PC-9 (cell line): ENCODE results near the gene MRPS18B. TPM values are rescaled to one million over a fixed set of nuclear protein-coding genes. Genes with fewer than 3 reads are reported as not detected.

ENCODE experiments used
- BruUV-seq: library from RNA; stranded (reverse); fragments of 400-500 nt; replicated peaks from 2 replicates; lab custom pipeline; 2021; lab: Mats Ljungman, UMichigan
- CTCF ChIA-PET: fragments of 300-600 bp; sonication (Branson Sonifier 250); formaldehyde crosslinking; loops from one replicate; lab custom pipeline; 2022; ENCODE audit warnings: antibody characterized with exemption; lab: Charles Lee
- POLR2A ChIA-PET: fragments of 300-600 bp; sonication (Branson Sonifier 250); formaldehyde crosslinking; loops from one replicate; lab custom pipeline; 2022; ENCODE audit warnings: antibody characterized with exemption; ENCODE audit not compliant: unreplicated experiment; lab: Charles Lee
- DNase-seq, 2 experiments: peaks; one replicate each; pipeline versions ENCODE4 v3.0.0 to v3.0.0-alpha.2; 2015 to 2022; ENCODE audit warnings: mixed read lengths in 1 of 2
- H2AFZ ChIP-seq: fragments of 200-600 bp; sonication (generic); 2 replicates; pipeline ENCODE4 v1.8.1; 2017; ENCODE audit warnings: antibody characterized with exemption
- H3F3A ChIP-seq: fragments of 200-600 bp; sonication (generic); 2 replicates; pipeline ENCODE4 v1.8.1; 2017; ENCODE audit warnings: antibody characterized with exemption, mild to moderate bottlenecking, low read depth; ENCODE audit not compliant: insufficient read depth
- H3K27ac ChIP-seq: fragments of 200-600 bp; sonication (generic); 2 replicates; pipeline ENCODE4 v1.6.1; 2016; ENCODE audit warnings: mixed run types
- H3K27me3 ChIP-seq: fragments of 200-600 bp; sonication (generic); 2 replicates; pipeline ENCODE4 v1.6.1; 2016; ENCODE audit warnings: low read depth, mixed run types; ENCODE audit not compliant: insufficient read depth
- H3K36me3 ChIP-seq: fragments of 200-600 bp; sonication (generic); 2 replicates; pipeline ENCODE4 v1.6.1; 2016; ENCODE audit warnings: low read depth, mixed run types
- H3K4me1 ChIP-seq: fragments of 200-600 bp; sonication (generic); replicated peaks from 2 replicates; pipeline ENCODE4 v1.6.1; 2016; ENCODE audit warnings: mixed run types; ENCODE audit not compliant: insufficient read depth
- H3K4me2 ChIP-seq: fragments of 200-600 bp; sonication (generic); 2 replicates; pipeline ENCODE4 v1.6.1; 2017; ENCODE audit warnings: mixed run types
- H3K4me3 ChIP-seq: fragments of 200-600 bp; sonication (generic); 2 replicates; pipeline ENCODE4 v1.6.1; 2016; ENCODE audit warnings: mixed run types
- H3K79me2 ChIP-seq: fragments of 200-600 bp; sonication (generic); 2 replicates; pipeline ENCODE4 v1.6.1; 2017; ENCODE audit warnings: low read depth, mixed run types
- H3K9me2 ChIP-seq: fragments of 200-600 bp; sonication (generic); 2 replicates; pipeline ENCODE4 v1.8.1; 2017; ENCODE audit warnings: mild to moderate bottlenecking; ENCODE audit not compliant: insufficient read depth
- H3K9me3 ChIP-seq: fragments of 200-600 bp; sonication (generic); 2 replicates; pipeline ENCODE4 v1.8.1; 2016; ENCODE audit warnings: low read depth; ENCODE audit not compliant: insufficient read depth
- H4K20me1 ChIP-seq: fragments of 200-600 bp; sonication (generic); 2 replicates; pipeline ENCODE4 v1.8.1; 2017; ENCODE audit not compliant: insufficient read depth
- CTCF ChIP-seq: fragments of 200-600 bp; sonication (generic); conservative IDR thresholded peaks from 2 replicates; pipeline ENCODE4 v1.6.1; 2017; ENCODE audit warnings: mixed run types, antibody characterized with exemption, mild to moderate bottlenecking, moderate library complexity
- EZH2 ChIP-seq: fragments of 200-600 bp; sonication (generic); IDR thresholded peaks from 2 replicates; pipeline ENCODE4 v1.8.0; 2017; ENCODE audit warnings: antibody characterized with exemption, low read depth
- intact Hi-C: fragments of 100-400 bp; cut with micrococcal nuclease; formaldehyde crosslinking; loops from one replicate; pipeline ENCODE4 v1.10.0; 2022; ENCODE audit not compliant: unreplicated experiment
- total RNA-seq: library from RNA; stranded (reverse); gene quantifications from 2 replicates; pipeline ENCODE4 v1.2.3, GENCODE V29; 2021

The MRPS18B gene
- total RNA-seq, 1 experiment from 2014 or later, result 86.8 TPM

- Histone ChIP-seq H3K9me2 (no peaks in the 10 kb centered on the region), H3K36me3 (peaks cover 36% of the 10 kb centered on the region), H3K9me3 (no peaks in the 10 kb centered on the region), H3K4me1 (peaks cover 5% of the 10 kb centered on the region; the same call in 1 of the 2 replicates), H3K4me2 (no peak overlapping the region), H4K20me1 (peaks cover 3% of the 10 kb centered on the region; the same call in 1 of the 2 replicates), H3F3A (peaks cover 11% of the 10 kb centered on the region), H3K27me3 (no peaks in the 10 kb centered on the region), H3K27ac (no peak overlapping the region), H3K79me2 (no peaks in the 10 kb centered on the region), H2AFZ (no peak overlapping the region), H3K4me3 (no peak overlapping the region)
- TF ChIP-seq EZH2 (no peak), CTCF (no peak)
- DNase-seq, result no peak
- intact Hi-C loops, result no loop called here
- CTCF ChIA-PET, result interaction anchor here (0.6 kb wide), 2 partner anchors 15 to 141 kb away, joined by 3 read pairs; no protein-coding TSS in a partner anchor
- BruUV-seq, result no TSS peak
- POLR2A ChIA-PET, result interaction anchor here (0.6 kb wide), 1 partner anchor 17 kb away, joined by 3 read pairs; no protein-coding TSS in a partner anchor
Measured at GRCh38 chr6:30583921-30584320, 33.7 kb upstream of the MRPS18B start.

GRCh38 chr6:30589754-30590358 lies 27.8 kb upstream of the MRPS18B start:
- ChIA-PET POLR2A (no interaction called here), CTCF (no interaction called here)
- Histone ChIP-seq H3K27me3 (no peaks in the 10 kb centered on the region), H4K20me1 (no peaks in the 10 kb centered on the region; the same call in 1 of the 2 replicates), H3K4me2 (peak overlapping the region; percentile 62), H3F3A (peaks cover 60% of the 10 kb centered on the region), H3K9me2 (no peaks in the 10 kb centered on the region), H3K27ac (peak overlapping the region; percentile 84), H3K4me3 (no peak overlapping the region), H2AFZ (no peak overlapping the region), H3K9me3 (no peaks in the 10 kb centered on the region), H3K4me1 (peaks cover 47% of the 10 kb centered on the region), H3K79me2 (peaks cover 18% of the 10 kb centered on the region), H3K36me3 (peaks cover 39% of the 10 kb centered on the region)
- BruUV-seq, result no TSS peak
- intact Hi-C loops, result no loop called here
- TF ChIP-seq CTCF (no peak), EZH2 (no peak)
- no peak for DNase-seq

- Histone ChIP-seq H4K20me1 (no peaks in the 10 kb centered on the region; the same call in 1 of the 2 replicates), H3K9me3 (no peaks in the 10 kb centered on the region), H3K4me2 (peak overlapping the region; percentile 62), H3K27me3 (no peaks in the 10 kb centered on the region), H3K79me2 (peaks cover 18% of the 10 kb centered on the region), H3K27ac (peak overlapping the region; percentile 84), H3K9me2 (no peaks in the 10 kb centered on the region), H3K4me3 (no peak overlapping the region), H3K4me1 (peaks cover 47% of the 10 kb centered on the region), H2AFZ (no peak overlapping the region), H3F3A (peaks cover 65% of the 10 kb centered on the region), H3K36me3 (peaks cover 40% of the 10 kb centered on the region)
- POLR2A ChIA-PET, result interaction anchor here (0.5 to 1.1 kb wide), 8 partner anchors 10 to 377 kb away, joined by 3 to 23 read pairs (median 6); partner anchors contain the start of gene ABCF1
- CTCF ChIA-PET, result interaction anchor here (0.6 to 1.3 kb wide), 5 partner anchors 19 to 489 kb away, joined by 3 to 5 read pairs (median 4); partner anchors contain the start of gene ABCF1
- intact Hi-C loops, result no loop called here
- no peak for TF ChIP-seq CTCF
- TF ChIP-seq EZH2, result no peak
- no TSS peak for BruUV-seq
- DNase-seq, result no peak
Measured at GRCh38 chr6:30590509-30590908, 27.1 kb upstream of the MRPS18B start.
